ENCODE measurements around the gene RIMS3.

Gene RIMS3

DNA sequence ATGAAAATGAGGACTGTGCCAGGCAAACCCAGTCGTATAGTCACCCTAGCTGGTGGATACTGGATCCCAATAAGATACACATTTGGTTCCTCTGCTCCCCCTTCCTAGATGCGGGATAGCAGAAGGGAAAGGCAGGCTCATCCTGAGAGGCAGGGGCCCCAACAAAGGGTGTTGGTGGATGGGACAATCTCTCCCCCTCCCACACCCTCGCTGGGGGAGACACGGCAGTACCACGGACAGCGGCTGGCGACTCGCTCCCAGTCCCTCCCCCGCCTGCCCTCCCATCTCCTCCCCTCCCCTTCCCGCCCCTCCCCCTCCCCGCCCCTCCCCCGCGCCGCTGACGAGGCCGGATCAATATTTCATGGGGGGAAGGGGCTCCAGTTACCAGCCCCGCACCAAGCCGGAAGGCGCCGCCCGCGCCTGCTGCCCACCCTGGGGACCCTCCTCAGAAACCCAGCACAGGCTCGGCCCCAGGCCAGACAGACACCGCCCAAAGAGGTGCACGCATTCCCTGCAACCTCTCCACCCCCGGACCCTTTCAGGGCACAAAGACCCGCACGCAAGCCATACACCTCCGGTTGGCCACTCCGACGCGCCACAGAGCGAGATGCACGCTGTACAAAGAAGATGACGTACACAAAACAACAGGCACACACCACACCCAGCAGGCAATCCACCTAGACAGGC, 11.5 kb downstream of the RIMS3 start:
- no peak for DNase-seq (ENCODE audit: low read depth in 3 of 3)

DNA sequence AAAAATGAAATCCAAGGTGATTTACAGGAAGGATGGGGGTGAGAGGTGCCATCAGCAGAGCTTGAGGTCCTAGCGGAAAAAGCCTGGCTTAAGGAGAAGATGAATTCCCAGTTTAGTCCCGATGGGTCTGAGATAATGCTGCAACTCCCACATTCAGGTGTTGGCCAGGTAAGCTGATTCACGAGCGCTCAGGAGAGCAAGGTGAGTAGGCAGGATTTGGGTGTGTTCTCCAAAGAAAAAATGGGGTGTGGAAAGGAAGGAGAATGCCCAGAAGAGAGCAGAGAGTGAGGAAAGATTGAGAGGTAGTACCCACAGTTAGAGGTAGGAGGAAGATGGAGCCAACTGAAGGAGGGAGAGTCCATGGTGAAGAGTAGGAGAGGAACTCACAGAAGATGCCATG, 12.5 kb downstream of the RIMS3 start:
- DNase-seq (ENCODE audit: low read depth in 3 of 3) = no peak

DNA sequence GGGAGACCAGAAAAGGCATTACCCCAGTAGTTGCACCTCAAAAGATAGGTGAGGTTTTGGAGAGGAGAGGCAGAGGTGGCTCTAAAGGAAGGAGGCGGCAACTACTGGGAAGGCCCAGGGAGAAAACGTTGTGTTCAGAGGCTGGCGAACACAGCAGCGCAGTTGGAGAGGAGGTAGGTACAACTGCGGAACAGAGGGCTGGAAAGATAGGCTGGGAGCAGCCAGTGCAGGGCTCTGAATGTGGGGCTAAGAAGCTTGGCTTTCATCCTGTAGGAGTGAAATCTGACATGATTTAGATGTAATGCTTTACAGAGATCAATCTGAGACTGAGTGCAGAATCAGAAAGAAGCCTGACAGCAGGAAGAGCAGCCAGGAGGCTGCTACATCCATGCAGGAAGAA, 13.0 kb downstream of the RIMS3 start:
- no peak for DNase-seq (ENCODE audit: low read depth in 3 of 3)

DNA sequence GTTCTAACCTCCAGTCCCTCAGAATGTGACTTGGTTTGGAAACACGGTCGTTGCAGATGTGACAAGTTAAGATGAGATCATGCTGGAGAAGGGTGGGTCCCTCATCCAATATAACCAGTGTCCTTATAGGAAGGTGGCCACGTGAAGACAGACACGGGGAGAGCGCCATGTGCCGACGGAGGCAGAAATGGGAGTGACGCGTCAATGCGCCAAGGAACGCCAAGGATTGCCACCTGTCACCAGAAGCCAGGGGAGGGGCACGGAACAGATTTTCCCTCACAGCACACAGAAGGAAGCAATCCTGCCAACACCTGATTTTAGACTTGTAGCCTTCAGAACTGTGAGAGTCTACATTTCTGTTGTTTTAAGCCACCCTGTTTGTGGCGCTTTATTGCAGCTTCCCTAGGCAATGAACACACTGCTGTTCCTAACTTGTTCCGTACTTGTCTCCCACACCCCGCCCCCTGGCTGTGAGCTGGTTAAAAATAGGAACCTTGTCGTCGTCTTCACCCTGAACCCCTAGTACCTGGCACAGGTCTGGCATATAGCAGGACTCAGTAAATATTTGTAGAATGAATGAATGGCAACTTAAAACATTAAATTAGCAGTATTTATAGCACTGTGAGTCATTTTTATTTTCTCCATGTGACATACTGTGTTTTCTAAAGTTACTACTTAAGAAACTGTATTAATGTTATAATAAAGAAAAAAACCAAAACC, 14.2 kb downstream of the RIMS3 start:
- no peak for DNase-seq (ENCODE audit: low read depth in 3 of 3)

DNA sequence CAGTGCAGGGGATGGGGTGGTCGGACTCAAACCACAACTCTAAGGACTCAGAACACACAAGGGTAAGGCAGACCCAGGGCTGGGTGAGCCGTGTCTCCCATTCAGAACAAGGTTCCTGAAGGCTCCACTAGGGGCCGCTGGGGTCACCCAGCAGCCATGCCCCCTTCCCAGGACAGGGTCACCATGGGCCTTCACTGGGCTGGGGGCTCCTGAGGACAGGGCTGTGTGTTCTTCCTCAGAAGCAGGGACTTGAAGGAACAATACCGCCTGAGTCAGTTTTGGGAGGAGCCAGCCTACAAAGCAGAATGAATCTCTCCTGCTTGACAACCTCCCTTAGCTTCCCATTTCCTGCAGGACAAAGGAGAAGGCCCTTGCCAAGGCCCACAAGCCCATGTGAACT, 15.4 kb downstream of the RIMS3 start:
- DNase-seq (ENCODE audit: low read depth in 3 of 3) = no peak

DNA sequence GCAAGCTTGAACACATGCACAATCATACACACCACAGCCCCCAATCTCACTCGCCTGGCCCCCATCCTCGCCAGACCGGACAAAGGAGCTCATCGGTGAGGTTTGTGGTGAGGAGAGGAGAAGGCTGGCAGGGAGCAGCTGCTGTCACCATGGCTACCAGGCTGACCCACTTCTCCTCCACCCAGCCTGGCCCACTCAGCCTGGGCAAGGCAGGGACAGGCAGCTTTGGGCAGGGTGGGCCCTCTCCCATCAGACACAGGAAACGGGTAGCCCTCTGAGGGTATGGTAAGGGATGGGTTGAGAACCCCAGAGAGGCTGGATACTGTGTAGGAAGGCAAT, 15.9 kb downstream of the RIMS3 start:
- no peak for DNase-seq (ENCODE audit: low read depth in 3 of 3)

DNA sequence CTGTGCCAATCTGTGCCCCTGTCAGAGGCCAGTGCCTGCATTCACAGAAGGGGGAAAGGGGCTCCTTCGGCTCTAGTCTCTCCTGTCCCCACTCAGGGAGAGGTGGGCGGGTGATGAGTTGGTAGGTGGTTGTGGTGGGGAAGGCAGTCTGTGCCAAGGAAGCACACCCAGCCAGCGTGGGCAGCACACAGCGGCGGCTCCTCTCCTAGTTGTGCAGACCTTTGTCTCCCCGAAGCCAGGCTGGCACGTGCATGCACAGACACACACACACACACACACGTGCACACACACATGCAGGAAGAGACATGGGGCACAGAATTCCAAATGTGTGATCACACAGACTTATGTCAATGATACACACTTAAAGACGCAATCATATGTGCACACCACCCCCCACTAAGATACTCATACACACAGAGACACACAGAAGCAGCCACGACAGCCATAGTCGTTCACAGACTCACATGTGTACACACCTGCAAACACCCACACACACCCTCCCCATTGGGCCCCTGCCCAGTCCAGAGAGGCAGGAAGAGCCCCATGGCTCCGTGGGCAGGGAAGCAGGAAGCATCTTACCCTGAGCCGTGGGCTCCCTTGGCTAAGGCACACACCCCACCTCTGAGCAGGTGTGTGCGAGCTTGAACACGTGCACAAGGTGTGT, 16.4 kb downstream of the RIMS3 start:
- no peak for DNase-seq (ENCODE audit: low read depth in 3 of 3)

DNA sequence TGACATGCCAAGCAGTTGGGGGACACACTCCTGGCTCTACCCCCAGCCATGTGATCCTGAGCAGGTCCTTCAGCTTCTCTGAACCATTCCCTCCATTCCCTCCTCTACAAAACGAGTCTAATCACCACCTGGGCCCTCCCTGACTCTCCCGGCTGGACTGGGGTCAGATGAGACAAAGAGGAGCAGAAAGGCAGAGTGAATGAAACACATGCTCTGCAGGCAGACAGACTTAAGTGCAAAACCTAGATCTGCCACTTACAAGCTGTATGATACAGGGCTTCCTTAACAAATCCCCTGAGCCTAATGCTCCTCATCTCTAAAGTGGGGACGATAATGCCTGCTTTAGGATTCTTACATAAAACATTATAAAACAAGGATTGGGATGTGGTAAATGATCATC, 17.3 kb downstream of the RIMS3 start:
- DNase-seq (ENCODE audit: low read depth in 3 of 3) = no peak

DNA sequence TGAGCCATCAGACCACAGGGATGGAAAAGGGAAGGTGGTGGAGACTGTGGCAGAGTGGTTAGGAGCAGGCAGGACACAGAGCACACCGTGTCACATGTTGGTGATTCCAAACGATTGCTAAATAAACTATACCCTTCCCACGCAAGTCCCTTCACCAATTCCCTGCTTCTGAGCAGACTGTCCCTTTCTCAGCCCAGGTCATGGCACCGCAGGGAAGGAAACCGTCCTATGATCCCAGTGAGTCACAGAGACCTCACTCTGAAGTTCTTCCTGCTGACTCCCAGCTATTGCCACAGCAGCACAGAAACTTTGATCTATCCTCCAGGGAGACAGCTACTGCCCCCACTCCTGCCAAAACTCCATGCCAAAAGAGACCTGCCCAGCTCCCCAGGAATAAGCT, 19.2 kb downstream of the RIMS3 start:
- no peak for DNase-seq (ENCODE audit: low read depth in 3 of 3)

DNA sequence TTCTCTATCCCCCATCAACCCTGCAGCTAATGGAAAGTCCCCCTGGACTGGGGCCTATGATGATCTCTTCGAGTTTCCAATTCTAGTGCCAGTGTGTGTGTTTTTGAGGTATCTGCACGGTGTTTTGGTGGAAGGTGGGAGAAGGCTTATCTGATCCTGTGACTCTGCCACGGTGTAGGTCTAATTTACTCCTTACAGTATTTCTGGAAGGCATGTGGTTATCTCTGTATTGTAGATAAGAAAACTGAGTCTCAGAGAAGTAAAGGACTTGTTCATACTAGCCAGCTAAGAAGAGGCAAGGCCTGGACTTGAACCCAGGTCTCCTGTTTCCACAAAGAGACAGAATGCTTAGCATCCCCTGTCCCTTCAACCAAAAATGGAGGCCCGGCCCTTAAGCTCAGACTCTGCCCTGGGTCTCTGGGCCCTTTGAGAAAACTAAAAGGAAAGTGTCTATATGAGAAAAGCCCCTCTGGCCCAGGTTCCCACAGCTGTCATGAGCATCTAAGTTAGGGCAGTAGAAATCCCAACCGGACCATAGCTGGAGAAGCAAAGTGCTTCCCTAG, 20.3 kb downstream of the RIMS3 start:
- no peak for DNase-seq (ENCODE audit: low read depth in 3 of 3)

DNA sequence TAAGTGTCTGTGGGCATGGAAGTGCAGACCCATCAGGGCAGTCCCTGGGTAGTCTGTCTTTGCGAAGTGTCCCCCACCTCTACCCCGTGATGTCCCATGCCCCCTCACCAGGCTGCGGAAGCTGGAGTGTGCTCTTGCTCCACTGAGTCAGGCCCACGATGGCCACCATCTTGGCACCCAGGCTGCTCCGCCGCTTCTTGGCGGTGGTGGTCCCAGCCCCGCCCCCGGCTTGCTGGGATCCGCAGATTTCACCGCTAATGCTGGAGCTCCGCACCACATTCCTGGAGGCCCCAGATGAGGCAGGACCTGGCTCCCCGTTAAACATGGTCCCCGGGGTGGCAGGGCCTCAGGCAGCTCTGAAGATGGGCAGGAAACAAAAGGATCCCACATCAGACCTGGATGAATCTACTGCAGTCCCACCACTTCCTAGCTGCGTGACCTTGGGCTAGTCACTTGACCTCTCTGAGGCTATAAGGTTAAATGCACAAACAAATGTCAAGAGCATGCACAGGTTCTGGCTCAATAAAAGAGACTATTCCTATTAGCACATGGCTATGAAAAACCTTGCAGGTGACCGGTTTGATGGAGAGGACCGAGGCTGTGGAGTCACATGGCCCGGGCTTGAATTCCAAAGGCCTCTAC, 23.8 kb downstream of the RIMS3 start:
- no peak for DNase-seq (ENCODE audit: low read depth in 3 of 3)

DNA sequence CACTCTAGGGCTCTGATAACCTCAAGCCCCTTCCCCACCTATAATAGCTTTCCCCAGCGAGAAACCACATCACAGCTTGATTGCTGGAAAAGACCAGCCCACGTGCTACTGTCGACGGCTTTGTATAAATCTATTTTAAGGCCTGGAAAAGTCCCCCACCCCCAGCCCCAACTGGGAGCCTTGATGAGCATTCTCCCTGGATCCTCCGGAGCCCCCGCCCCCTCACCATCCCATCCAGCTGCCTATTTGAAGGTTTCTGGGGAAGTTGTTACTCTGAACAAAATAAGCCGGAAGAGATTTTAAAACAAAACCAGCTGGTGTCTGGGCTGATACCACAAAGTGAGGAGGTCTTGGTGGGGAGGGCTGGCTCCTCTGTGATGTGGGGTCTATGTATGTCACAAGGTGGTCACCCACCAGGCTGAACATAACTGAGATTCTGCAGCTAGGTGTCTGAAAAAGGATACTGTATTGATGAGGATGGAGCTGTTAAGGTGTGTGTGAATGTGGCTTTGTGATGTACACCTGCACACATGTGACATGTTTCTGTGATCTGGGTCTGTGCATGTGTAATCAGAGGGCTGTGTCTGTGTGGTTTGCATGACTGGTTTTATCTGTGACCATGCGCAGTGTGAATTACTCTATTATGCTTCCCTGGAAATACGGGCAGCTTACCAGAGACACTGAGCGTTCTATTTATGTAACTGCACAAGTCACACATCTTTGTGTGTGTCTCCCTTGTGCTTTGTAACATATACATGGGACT, 25.0 kb downstream of the RIMS3 start:
- DNase-seq (ENCODE audit: low read depth in 3 of 3) = no peak

DNA sequence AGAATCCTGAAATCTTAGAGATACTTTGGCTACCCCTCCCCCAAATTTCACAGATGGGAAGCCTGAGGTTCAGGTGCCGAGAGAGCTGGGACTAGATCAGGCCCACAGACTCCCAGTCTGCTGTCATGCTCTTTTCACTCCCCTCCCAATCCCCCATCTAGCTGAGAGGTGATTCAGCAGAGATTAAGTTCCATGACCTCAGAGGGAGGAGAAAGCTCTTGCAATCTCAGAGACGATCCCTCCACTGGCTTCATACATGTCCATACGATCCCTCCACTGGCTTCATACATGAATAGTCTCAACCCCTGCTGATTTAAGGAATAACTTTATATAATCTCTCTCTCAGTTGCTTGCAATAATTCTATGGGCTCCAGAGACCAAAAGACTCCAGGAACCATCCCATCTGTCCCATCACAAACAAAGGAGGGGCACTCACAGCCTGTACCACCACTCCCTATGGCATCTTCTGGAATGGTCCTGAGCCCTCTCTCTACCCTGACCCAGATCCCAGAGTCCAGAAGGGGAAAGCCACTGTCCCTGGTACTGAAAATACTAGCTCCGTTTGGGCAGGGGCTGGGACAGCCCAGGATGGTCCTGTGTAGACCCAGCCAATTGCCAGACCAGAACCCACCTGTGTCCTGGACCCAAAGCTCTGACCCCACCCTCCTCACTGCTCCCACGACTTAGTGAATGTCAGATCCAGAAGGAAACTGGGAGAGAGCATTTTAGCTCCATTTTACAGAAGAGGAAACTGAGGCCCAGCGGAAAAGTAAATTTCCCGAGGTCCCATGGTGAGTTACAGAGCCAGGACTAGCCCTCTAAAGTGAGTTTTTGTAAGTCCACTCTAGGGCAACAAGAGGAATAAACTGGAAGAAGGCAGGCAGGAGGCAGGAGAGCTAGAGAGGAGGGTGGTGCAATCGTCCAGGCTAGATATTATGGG, 27.1 kb downstream of the RIMS3 start:
- no peak for DNase-seq (ENCODE audit: low read depth in 3 of 3)

DNA sequence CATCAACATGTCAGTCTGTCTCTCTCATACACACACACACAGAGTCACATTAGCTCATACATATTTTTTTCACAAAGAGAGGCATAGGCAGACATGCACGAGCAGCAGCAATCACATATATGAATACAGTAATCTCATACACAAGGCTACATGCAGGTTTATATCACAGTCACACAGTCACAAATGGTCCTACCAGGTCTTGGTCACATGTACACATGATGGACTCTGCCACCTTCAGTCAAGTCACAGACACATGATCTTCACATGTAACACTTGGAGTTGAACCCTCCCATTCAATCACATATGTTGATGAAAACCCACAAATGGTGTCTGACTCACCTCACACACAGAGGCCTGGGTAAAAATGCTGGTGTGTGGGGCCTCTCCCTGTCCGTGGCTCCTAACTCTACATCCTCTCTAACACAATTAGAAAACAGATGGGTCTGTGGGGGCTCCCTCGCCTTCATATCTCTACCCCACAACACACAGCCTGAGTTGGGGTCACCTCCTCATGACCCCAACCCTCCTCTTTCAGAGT, 27.9 kb downstream of the RIMS3 start:
- DNase-seq (ENCODE audit: low read depth in 3 of 3) = no peak

DNA sequence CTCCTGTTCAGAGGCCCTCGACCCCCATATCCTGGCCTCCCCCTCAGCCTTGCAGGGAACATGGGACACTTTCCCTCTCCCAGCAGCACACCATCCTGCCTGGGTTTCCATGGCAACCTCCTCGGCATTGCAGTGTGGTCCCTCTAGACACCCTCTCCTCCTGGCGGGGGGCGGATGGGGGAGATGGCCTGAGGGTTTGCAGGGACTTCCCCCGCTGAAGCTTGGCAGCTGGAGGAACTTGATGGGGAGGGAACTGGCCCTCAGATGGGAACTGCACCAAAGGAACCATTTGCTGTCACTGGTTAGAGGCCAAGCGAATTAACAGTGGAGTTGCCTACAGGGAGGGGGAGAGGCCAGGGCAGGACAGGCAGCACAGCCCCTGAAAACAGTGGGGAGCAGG, 28.7 kb downstream of the RIMS3 start:
- DNase-seq (ENCODE audit: low read depth in 3 of 3) = no peak

DNA sequence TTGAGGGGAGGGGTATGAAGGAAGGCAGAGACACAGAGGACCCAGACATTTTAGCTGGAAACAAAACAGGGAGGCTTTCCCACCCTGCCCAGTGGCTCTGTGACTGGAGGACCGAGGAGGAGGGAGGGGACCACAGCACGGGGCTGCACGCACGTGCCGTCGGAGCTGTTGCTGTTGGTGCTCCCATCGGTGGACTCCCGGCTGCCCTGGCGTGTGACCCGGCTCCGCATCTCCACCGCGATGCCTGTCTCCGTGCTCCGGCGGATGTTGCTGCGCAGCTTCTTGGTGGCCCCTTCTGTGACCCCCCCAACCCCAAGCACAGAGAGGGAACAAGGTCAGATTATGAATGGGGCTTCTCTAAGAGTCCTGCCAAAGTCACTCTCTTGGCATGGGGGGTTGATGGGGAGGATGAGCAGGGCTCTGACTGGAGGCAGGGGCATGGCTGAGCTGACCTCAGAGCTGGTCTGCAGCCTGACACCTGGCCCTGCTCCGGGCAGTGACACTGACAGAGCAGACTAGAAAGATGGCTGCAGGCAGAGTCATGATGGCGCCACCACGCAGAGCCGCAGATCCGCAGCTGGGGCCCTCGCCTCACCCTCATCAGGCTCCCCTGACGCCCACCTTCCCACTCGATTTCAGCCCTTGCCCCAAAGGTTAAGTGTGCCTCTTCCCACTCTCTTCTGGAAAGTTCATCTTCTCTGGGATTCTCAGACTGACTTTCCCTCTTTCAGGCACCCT, 29.6 kb downstream of the RIMS3 start:
- no peak for DNase-seq (ENCODE audit: low read depth in 3 of 3)

DNA sequence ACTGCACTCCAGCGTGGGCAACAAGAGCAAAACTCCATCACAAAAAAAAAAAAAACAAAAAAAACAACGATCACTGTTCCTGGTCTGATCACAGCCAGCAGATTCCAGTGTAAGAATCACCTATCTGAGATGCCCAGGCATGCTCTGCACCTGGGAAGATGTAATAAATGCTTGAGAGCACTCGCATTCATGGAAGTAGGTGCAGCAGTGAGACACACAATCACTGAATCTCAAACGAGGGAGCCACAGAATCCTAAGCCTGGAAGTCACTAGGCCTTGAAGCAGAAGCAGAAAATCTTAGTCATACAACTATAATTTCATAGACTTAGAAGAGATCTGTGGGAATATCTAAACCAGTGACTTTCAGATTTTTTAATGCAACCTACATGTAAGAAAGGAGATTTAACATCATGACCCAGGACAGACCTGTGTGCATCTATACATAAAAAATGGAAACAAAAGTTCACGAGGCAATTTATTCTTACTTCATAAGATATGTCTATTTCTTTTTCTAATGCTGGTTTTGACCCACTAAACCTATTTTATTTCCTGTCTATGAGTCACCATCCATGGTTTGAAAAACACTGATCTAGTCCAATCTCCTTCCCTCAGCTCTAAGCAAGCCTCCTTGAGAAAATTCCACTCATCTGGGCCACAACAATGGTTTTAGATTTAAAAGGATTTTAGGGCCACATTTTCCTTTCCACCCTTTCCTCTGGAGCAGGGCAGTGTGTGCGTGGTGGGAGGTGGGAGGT, 30.4 kb downstream of the RIMS3 start:
- DNase-seq (ENCODE audit: low read depth in 3 of 3) = no peak

DNA sequence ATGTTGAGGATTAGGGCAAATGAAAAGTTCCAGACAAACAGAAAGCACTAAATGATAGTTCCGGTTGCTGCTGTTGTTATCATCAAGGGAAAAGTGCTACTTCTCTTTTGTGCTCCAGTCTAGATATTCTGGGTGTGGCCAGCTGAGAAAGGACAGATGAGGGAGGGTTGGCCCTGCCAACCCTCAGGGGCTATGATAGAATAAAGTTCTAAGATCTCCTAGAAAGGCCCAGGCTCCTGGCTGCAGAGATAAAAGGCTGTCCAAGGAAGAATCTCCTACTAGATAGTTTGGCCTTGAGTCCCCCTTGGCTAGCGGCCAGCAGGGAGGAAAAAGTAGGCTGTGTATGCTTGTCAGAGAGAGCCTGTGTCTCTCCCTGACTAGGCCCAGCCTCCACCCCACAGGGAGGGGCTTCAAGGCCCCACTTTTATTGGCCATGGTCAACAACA, 31.5 kb downstream of the RIMS3 start:
- DNase-seq (ENCODE audit: low read depth in 3 of 3) = no peak

DNA sequence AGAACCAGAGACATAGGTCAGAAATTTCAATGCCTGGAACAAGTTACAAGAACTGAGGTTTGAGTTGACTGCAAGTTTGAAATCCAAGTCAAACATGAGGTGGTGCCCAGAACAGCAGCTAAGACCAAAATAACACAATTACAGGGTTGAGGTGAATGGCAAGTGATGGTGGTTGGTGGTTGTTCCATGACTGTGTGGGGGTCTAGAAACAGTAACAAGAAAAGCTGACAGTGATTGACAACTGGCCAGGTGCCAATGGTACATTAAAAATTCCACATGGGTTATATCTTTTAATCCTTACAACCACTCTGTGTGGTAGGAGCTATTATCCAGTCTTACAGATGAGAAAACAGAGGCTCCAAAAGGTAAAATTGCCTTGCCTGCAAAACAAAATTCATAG, 32.0 kb downstream of the RIMS3 start:
- DNase-seq (ENCODE audit: low read depth in 3 of 3) = no peak
